ENCODE measurements around the gene MRAS. TPM values are rescaled to one million over a fixed set of nuclear protein-coding genes. Genes with fewer than 3 reads are reported as not detected.

Gene MRAS
- total RNA-seq, 4 donors from 2014 or later, result 13.8 to 83.0 (median 46.8) TPM

- Histone ChIP-seq H3K36me3 (no peaks in the 10 kb centered on the region), H3K27ac (no peak overlapping the region), H3K9me3 (no peaks in the 10 kb centered on the region), H3K4me1 (no peaks in the 10 kb centered on the region), H3K4me3 (no peak overlapping the region), H3K27me3 (no peaks in the 10 kb centered on the region)
- intact Hi-C loops (cut with DNase I; ENCODE audit: low total_unique reads), result no loop called here
- TF ChIP-seq CTCF (IDR thresholded peaks at IDR 0.05) (no peak), POLR2A (IDR thresholded peaks at IDR 0.05) (no peak)
- DNase-seq, result no peak
These were observed 13.2 kb downstream of the MRAS start for GRCh38 chr3:138361561-138361971.

- no peaks in the 10 kb centered on the region for H3K27me3 ChIP-seq
- H3K4me1 ChIP-seq, result peaks cover 0 to 6% of the 10 kb centered on the region in 2 donors
- no peaks in the 10 kb centered on the region for H3K9me3 ChIP-seq
- no peaks in the 10 kb centered on the region for H3K36me3 ChIP-seq
- no peak overlapping the region for H3K27ac ChIP-seq
- no peak for TF ChIP-seq CTCF (IDR thresholded peaks at IDR 0.05)
- no peak for TF ChIP-seq POLR2A (IDR thresholded peaks at IDR 0.05)
- intact Hi-C loops (cut with DNase I; ENCODE audit: low total_unique reads), result no loop called here
- no peak overlapping the region for H3K4me3 ChIP-seq
- no peak for DNase-seq
These were observed 14.2 kb downstream of the MRAS start for GRCh38 chr3:138362538-138362937.

- intact Hi-C loops (cut with DNase I; ENCODE audit: low total_unique reads), result no loop called here
These were observed 14.9 kb downstream of the MRAS start for GRCh38 chr3:138363322-138363721.

GRCh38 chr3:138364356-138365252 is 16.2 kb downstream of the MRAS start:
- H3K4me3 ChIP-seq, result no peak overlapping the region
- no peak for TF ChIP-seq POLR2A (IDR thresholded peaks at IDR 0.05)
- peaks cover 0 to 13% of the 10 kb centered on the region in 2 donors for H3K4me1 ChIP-seq
- no peaks in the 10 kb centered on the region for H3K27me3 ChIP-seq
- no peaks in the 10 kb centered on the region for H3K36me3 ChIP-seq
- no peak for DNase-seq
- H3K9me3 ChIP-seq, result no peaks in the 10 kb centered on the region
- H3K27ac ChIP-seq, result no peak overlapping the region
- intact Hi-C loops (cut with DNase I; ENCODE audit: low total_unique reads), result no loop called here

More at GRCh38 chr3:138363322-138363721, 14.9 kb downstream of the MRAS start:
- Histone ChIP-seq H3K27me3 (no peaks in the 10 kb centered on the region), H3K27ac (no peak overlapping the region), H3K9me3 (no peaks in the 10 kb centered on the region), H3K4me1 (peaks cover 0 to 13% of the 10 kb centered on the region in 2 donors), H3K4me3 (no peak overlapping the region), H3K36me3 (no peaks in the 10 kb centered on the region)
- no peak for DNase-seq
- no peak for TF ChIP-seq CTCF (IDR thresholded peaks at IDR 0.05)
- no peak for TF ChIP-seq POLR2A (IDR thresholded peaks at IDR 0.05)

- H3K27me3 ChIP-seq, result no peaks in the 10 kb centered on the region
- no peaks in the 10 kb centered on the region for H3K36me3 ChIP-seq
- no peak overlapping the region for H3K27ac ChIP-seq
- peaks cover 0 to 13% of the 10 kb centered on the region in 2 donors for H3K4me1 ChIP-seq
- intact Hi-C loops (cut with DNase I; ENCODE audit: low total_unique reads), result no loop called here
- TF ChIP-seq POLR2A (IDR thresholded peaks at IDR 0.05), result no peak
- TF ChIP-seq CTCF (IDR thresholded peaks at IDR 0.05), result no peak
- no peak overlapping the region for H3K4me3 ChIP-seq
- no peaks in the 10 kb centered on the region for H3K9me3 ChIP-seq
- no peak for DNase-seq
These were observed 16.8 kb downstream of the MRAS start for GRCh38 chr3:138365253-138365555.
